ENCODE measurements around the gene EPHB6.

EPHB6 gene

DNA sequence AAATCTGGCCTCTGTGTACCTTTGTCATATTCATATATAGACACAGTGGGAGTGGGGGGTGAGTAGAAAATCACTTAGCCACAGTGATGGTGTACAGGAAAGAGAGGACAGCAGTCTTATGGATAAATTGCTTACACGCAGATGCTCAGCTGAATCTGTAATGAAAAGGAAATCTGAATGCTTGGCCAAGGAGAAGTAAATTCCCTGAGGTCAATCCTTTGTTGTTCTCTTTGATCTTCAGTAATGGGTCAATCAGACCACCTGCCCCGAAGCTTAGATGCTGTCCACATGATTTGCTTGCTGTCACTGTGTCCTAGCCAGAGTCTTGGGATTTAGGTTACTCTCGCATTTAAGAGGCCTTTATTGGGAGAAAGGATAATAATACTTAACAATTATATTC is 18.4 kb upstream of the EPHB6 start:
- no peak for DNase-seq

GRCh38 chr7:142838461-142839213 is 16.2 kb upstream of the EPHB6 start:
- peak; percentile 58 to 60 (median 59) for DNase-seq

- no peak for DNase-seq
Measured at GRCh38 chr7:142842251-142842766, 12.6 kb upstream of the EPHB6 start.

- peak in 2 of 3 donors; percentile 29 to 30 for DNase-seq
Measured at GRCh38 chr7:142847353-142847752, 7.5 kb upstream of the EPHB6 start.

- no peak for DNase-seq
Measured at GRCh38 chr7:142851269-142851668, 3.6 kb upstream of the EPHB6 start.

- peak; percentile 24 to 40 (median 36) for DNase-seq
Measured at GRCh38 chr7:142851919-142852318, 3.0 kb upstream of the EPHB6 start.

GRCh38 chr7:142853739-142854371 is 1.0 kb upstream of the EPHB6 start:
- peak; percentile 85 to 90 (median 87) for DNase-seq

DNA sequence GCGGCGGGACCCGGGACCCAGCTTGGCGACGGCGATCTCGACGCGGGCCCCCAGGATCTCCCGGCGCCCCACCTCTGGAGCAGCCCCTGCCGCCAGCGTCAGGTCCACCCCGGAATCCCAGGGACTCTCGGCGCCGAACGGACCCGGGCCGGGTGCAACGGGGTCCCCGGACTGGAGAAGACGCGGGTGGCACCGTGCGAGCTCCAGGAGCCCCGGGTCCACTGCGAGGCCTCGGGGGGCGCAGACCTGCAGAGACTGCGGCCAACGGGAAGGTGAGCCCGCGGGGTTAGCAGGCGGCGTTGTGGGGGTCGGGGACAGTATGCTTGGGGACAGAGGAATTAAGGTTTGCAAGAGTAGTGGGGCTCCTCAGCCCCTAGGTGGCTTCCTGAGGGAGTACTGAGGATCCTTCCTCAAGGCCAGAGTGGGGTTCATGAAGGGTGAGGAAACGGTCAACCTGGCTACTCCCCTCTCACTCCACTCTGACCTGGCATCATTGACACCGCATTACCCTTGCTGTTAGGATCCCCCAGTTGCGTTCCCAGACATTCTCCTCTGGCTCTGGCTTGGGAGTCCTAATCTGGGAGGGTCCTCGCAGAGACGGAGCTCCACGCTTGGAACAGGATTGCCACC is 353 bp downstream of the EPHB6 start:
- peak in 1 of 3 donors; percentile 9 for DNase-seq

GRCh38 chr7:142855756-142856564 is 1.1 kb downstream of the EPHB6 start:
- peak in 1 of 3 donors; percentile 4 for DNase-seq

- no peak for DNase-seq
Measured at GRCh38 chr7:142856565-142857245, 1.8 kb downstream of the EPHB6 start.

DNA sequence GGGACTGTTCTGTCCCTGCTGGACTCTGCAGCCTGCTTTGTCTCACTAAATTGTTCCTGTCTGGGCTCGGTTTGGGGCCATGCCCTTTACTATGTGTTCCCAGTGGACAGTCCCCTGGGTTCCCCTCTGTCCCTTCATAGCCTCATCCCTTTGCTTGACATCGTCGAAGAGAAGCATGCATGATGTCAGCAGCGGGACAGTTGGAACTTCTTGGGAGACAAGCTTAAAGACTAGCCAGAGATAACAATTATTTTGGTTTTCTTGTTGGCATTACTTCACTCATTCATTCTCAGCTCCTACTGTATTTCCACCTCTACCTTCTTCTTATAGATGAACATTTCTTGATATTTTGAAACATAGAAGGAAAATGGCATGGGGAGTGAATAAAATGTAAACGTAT is 2.7 kb downstream of the EPHB6 start:
- peak in 1 of 3 donors; percentile 34 for DNase-seq

DNA sequence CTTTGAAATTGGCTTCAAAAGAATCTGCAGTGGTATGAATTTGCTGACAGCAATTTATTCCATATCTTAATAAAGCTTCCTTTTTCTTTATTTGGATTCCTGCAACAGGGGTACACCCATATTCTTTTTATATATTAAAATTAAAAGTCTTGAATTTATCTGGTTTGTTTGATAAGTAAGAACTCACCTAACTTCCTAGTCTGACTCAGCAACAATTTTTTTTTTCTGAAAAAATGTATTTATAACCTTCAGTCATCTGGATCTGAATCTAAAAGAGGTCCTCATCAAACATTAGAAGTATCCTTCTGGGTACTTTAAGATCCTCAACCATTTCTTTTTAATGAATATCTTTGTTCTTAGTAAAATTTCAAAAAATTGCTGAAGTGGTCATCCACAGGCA is 4.5 kb downstream of the EPHB6 start:
- DNase-seq: no peak

- DNase-seq: no peak
Measured at GRCh38 chr7:142859829-142860228, 5.0 kb downstream of the EPHB6 start.

DNA sequence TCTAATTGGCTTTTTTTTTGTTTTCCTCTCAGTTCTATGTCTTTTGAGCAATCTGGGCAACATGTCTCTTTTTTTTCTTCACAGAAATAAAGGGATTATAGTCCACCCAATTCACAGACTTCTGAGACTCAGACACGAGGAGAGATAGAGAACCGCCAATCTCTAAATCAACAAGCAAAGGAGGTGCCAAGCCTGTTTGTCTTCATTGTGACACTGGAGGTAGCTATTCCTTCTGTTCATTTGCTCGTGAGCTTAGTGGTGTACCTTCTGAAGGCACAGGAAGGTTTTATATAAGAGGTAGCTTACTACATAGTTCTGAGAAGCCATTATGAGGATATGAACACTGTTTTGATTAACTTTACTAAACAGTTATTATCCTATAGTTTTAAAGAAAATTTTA is 6.1 kb downstream of the EPHB6 start:
- DNase-seq: no peak

- DNase-seq: no peak
Measured at GRCh38 chr7:142862351-142862750, 7.5 kb downstream of the EPHB6 start.

DNA sequence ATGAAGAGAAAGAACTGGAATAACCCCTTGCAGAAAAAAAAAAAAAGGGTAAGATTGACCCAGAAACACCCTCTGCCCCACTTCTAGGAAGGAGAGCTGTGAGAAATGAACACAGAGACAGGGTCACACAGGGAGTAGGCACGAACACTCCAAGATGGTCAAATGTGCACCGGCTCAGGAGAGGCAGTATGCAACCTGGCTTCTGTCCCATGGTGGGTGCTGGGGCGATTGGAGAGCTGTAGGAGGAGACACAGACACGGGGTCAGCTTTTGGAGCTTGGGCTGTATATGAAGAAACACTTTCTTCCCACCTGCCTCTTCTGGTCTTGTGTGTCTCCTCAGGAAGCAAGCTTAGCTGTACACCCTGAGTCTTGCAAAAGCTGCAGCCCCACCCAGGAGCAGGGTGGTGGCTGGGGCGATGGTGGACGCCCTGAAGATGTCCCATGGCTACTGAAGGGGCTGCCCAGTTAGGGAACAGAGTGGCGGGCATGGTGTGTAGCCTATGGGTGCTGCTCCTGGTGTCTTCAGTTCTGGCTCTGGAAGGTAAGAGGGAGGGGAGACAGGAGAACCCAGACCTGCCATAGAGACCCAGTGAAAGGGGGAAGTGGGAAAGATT is 8.0 kb downstream of the EPHB6 start:
- no peak for DNase-seq

GRCh38 chr7:142863891-142864685 is 9.2 kb downstream of the EPHB6 start:
- no peak for DNase-seq

DNA sequence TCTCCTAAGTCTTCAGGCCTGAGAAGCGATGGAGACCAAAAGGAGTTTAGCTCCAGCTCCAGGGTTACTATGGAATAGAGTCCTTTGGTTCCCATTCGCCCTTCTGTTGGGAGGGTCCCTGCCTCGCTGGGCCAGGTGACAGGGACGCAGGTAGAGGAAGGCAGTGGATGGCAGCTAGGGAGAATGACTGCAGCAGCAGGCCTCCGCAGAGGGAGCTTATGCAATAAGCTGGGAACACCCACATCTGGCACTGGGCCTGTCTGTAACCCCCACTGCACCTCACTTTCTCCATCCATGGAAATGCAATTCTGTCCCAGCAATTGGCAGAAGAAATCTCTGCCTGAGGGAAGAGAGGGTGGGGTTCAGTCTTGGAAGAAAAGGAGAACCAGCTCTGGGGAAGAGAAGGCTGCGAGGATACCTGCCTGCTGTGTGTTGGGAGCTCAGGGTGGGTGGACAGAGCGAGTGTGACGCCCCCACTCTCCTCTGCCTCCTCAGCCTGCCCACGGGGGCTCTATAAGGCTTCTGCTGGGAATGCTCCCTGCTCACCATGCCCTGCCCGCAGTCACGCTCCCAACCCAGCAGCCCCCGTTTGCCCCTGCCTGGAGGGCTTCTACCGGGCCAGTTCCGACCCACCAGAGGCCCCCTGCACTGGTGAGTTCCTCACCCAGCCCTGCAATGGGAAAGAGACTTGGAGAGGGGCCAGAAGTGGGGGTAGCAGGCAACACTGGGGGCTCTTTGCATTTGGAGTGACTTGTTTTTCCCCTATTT is 10.3 kb downstream of the EPHB6 start:
- no peak for DNase-seq

DNA sequence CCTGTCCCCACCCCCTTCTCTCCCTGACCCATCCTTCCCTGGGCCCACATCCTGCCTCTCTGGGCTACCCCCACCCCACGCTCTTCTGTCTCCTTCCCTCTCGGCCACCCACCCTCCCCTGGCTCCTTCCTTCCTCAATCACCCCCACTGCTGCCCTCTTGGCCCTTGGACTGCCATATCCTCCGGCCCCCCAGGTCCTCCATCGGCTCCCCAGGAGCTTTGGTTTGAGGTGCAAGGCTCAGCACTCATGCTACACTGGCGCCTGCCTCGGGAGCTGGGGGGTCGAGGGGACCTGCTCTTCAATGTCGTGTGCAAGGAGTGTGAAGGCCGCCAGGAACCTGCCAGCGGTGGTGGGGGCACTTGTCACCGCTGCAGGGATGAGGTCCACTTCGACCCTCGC is 10.9 kb downstream of the EPHB6 start:
- peak in 1 of 3 donors; percentile 41 for DNase-seq
